PC-9 (cell line): Measurements from ENCODE around the gene TRAPPC3.

Source experiments
- CTCF ChIP-seq: fragments of 200-600 bp; sonication (generic); conservative IDR thresholded peaks from 2 replicates; pipeline ENCODE4 v1.6.1; 2017; ENCODE audit warnings: mixed run types, antibody characterized with exemption, mild to moderate bottlenecking, moderate library complexity
- EZH2 ChIP-seq: fragments of 200-600 bp; sonication (generic); IDR thresholded peaks from 2 replicates; pipeline ENCODE4 v1.8.0; 2017; ENCODE audit warnings: antibody characterized with exemption, low read depth

- TF ChIP-seq CTCF (no peak), EZH2 (no peak)
These were observed 56.1 kb downstream of the TRAPPC3 start for GRCh38 chr1:36093226-36093625.
